Measurements from ENCODE around the gene CYCS. TPM values are rescaled to one million over a fixed set of nuclear protein-coding genes. Genes with fewer than 3 reads are reported as not detected.

The CYCS gene
- total RNA-seq, 2 experiments from 2014 or later = 65.2 to 175 TPM

DNA sequence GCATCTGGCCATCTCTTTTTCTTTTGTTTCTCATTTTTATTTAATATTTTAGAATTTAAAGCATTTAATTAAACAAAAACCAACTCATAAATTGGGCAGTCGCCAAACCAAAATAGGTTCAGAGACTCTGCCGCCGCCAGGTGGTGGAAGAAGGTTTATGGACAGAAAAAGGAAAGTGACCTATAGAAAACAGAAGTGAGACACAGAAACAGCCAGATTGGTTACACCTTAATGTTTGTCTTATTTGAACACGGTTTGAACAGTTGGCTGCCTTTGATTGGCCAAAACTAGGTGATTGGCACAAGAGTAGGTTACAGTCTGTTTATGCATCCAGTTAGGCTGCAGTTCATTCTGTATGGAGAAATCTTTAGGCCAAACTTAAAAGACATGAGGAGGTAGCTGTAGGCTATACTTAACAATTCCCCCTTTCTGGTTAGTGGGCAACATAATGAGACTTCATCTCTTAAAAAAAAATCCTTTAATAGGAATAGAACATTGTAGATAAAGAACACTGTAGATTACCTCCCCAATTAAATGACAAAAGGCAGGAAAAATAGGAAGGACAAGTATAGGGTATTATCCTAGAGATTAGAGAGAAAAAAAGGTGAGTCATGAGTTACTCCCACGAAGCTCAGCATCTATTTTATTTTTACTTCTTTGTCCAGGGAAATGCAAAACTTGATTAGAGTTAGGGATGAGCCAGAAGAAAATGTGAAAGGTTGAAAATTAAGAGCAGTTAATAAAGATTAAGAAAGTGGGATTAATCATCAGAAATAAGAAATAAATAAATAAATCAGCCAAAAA lies 23.9 kb upstream of the CYCS start:
- Histone ChIP-seq H3K4me1 (ENCODE audit: insufficient read depth, low read length, poor library complexity, severe bottlenecking) (no peaks in the 10 kb centered on the region), H2AFZ (ENCODE audit: low read length) (no peak overlapping the region), H3K9me3 (ENCODE audit: low read length) (no peaks in the 10 kb centered on the region), H3K9me2 (ENCODE audit: insufficient read depth, low read length) (no peaks in the 10 kb centered on the region), H3K27ac (ENCODE audit: low read depth, low read length, poor library complexity, severe bottlenecking) (no peak overlapping the region), H3K4me3 (ENCODE audit: low read depth, low read length, poor library complexity, severe bottlenecking) (no peak overlapping the region), H4K20me1 (ENCODE audit: insufficient read depth, low read length) (no peaks in the 10 kb centered on the region), H3K36me3 (ENCODE audit: insufficient read depth, low read length) (no peaks in the 10 kb centered on the region; the same call in 1 of the 2 replicates), H3K4me2 (ENCODE audit: low read length) (no peak overlapping the region), H3K79me2 (ENCODE audit: insufficient read depth, low read depth, low read length) (no peaks in the 10 kb centered on the region)
- peak; percentile 8 for DNase-seq (ENCODE audit: low spot score)
- intact Hi-C loops (cut with micrococcal nuclease; ENCODE audit: unreplicated experiment) = no loop called here
- TF ChIP-seq, protein P1, sequence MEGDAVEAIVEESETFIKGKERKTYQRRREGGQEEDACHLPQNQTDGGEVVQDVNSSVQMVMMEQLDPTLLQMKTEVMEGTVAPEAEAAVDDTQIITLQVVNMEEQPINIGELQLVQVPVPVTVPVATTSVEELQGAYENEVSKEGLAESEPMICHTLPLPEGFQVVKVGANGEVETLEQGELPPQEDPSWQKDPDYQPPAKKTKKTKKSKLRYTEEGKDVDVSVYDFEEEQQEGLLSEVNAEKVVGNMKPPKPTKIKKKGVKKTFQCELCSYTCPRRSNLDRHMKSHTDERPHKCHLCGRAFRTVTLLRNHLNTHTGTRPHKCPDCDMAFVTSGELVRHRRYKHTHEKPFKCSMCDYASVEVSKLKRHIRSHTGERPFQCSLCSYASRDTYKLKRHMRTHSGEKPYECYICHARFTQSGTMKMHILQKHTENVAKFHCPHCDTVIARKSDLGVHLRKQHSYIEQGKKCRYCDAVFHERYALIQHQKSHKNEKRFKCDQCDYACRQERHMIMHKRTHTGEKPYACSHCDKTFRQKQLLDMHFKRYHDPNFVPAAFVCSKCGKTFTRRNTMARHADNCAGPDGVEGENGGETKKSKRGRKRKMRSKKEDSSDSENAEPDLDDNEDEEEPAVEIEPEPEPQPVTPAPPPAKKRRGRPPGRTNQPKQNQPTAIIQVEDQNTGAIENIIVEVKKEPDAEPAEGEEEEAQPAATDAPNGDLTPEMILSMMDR (conservative IDR thresholded peaks at IDR 0.05; ENCODE audit: low read length) = no peak; the same call in 1 of the 2 replicates
- TF ChIP-seq EZH2phosphoT487 (IDR thresholded peaks at IDR 0.05; ENCODE audit: borderline replicate concordance, low read depth, low read length) = no peak
- ChIA-PET POLR2A (no interaction called here), CTCF (ENCODE audit: unreplicated experiment) (no interaction called here)
- no TSS peak for BruUV-seq (replicated peaks)

DNA sequence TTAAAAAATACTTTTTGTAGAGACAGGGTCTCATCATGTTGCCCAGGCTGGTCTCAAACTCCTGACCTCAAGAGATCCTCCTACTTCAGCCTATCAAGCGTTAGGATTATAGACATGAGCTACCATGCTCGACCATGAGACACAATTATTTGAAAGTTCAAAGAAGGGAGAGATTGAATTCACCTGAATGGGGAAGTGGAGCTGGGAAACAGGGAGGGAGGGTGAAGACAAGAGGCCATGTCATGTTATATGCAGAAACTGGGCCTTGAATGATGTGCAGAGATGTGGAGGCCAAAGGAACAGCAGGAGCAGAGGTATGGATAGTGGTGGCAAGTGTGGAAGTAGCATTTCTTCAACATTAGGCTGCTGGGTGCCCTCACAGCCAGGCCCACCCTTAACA lies 18.7 kb upstream of the CYCS start:
- Histone ChIP-seq H2AFZ (ENCODE audit: low read length) (no peak overlapping the region), H4K20me1 (ENCODE audit: insufficient read depth, low read length) (no peaks in the 10 kb centered on the region), H3K4me2 (ENCODE audit: low read length) (no peak overlapping the region), H3K9me2 (ENCODE audit: insufficient read depth, low read length) (no peaks in the 10 kb centered on the region), H3K36me3 (ENCODE audit: insufficient read depth, low read length) (no peaks in the 10 kb centered on the region), H3K4me1 (ENCODE audit: insufficient read depth, low read length, poor library complexity, severe bottlenecking) (no peaks in the 10 kb centered on the region), H3K9me3 (ENCODE audit: low read length) (no peaks in the 10 kb centered on the region), H3K4me3 (ENCODE audit: low read depth, low read length, poor library complexity, severe bottlenecking) (no peak overlapping the region), H3K79me2 (ENCODE audit: insufficient read depth, low read depth, low read length) (no peaks in the 10 kb centered on the region), H3K27ac (ENCODE audit: low read depth, low read length, poor library complexity, severe bottlenecking) (no peak overlapping the region)
- ChIA-PET POLR2A (interaction anchor here (1.9 kb wide), 1 partner anchor 17 kb away, joined by 12 read pairs; the partner anchor contains the start of gene CYCS), CTCF (ENCODE audit: unreplicated experiment) (no interaction called here)
- BruUV-seq (replicated peaks) = no TSS peak
- TF ChIP-seq, protein P1 (conservative IDR thresholded peaks at IDR 0.05; ENCODE audit: low read length) = no peak
- TF ChIP-seq EZH2phosphoT487 (IDR thresholded peaks at IDR 0.05; ENCODE audit: borderline replicate concordance, low read depth, low read length) = no peak
- DNase-seq (ENCODE audit: low spot score) = no peak
- intact Hi-C loops (cut with micrococcal nuclease; ENCODE audit: unreplicated experiment) = no loop called here

DNA sequence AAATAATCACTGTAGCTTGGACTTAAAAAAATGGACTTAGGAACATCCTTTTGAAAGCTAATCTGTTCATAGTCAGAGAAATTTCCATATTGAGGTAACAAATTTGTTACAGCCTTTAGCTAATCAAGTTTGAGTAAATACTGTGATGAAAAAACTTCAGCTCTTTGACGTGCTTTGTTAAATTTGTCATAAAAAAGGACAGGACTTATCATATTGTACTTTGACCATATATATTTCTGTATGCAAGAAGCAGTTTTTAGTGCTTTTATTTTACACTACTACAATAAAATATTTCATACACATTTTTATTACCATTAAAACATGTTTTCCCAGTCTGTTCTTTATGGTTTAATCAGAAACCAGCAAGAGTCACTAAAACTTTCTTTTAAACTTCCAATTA lies 14.5 kb upstream of the CYCS start:
- no peak overlapping the region for H2AFZ ChIP-seq (ENCODE audit: low read length)
- H3K9me3 ChIP-seq (ENCODE audit: low read length) = no peaks in the 10 kb centered on the region
- ChIA-PET CTCF (ENCODE audit: unreplicated experiment) (no interaction called here), POLR2A (interaction anchor here (0.6 to 1.6 kb wide), 3 partner anchors 9 to 482 kb away, joined by 3 to 6 read pairs (median 3); no protein-coding TSS in a partner anchor)
- H3K79me2 ChIP-seq (ENCODE audit: insufficient read depth, low read depth, low read length) = no peaks in the 10 kb centered on the region
- no peak overlapping the region for H3K4me2 ChIP-seq (ENCODE audit: low read length)
- H3K4me1 ChIP-seq (ENCODE audit: insufficient read depth, low read length, poor library complexity, severe bottlenecking) = no peaks in the 10 kb centered on the region
- no peaks in the 10 kb centered on the region for H4K20me1 ChIP-seq (ENCODE audit: insufficient read depth, low read length)
- no TSS peak for BruUV-seq (replicated peaks)
- H3K4me3 ChIP-seq (ENCODE audit: low read depth, low read length, poor library complexity, severe bottlenecking) = no peak overlapping the region
- H3K9me2 ChIP-seq (ENCODE audit: insufficient read depth, low read length) = no peaks in the 10 kb centered on the region
- no peak for DNase-seq (ENCODE audit: low spot score)
- TF ChIP-seq, protein P1 (conservative IDR thresholded peaks at IDR 0.05; ENCODE audit: low read length) = no peak
- no peak for TF ChIP-seq EZH2phosphoT487 (IDR thresholded peaks at IDR 0.05; ENCODE audit: borderline replicate concordance, low read depth, low read length)
- H3K27ac ChIP-seq (ENCODE audit: low read depth, low read length, poor library complexity, severe bottlenecking) = no peak overlapping the region
- intact Hi-C loops (cut with micrococcal nuclease; ENCODE audit: unreplicated experiment) = no loop called here
- H3K36me3 ChIP-seq (ENCODE audit: insufficient read depth, low read length) = no peaks in the 10 kb centered on the region
